Spleen (tissue), 7 donors: Measurements from ENCODE around the gene SCIN.

ENCODE experiments used
- POLR2A ChIP-seq, 3 donors: fragments of 450-650 bp; IDR thresholded peaks; one replicate each; pipeline ENCODE4 v1.5.1; 2017; ENCODE audit warnings: antibody characterized with exemption in 3 of 3, mild to moderate bottlenecking in 1 of 3
- POLR2AphosphoS5 ChIP-seq, 3 donors: sonication (generic); formaldehyde crosslinking; IDR thresholded peaks; one replicate each; pipeline ENCODE4 v1.5.1; 2017; ENCODE audit warnings: antibody characterized with exemption in 3 of 3
- TF ChIP-seq, protein P1 (sequence below), 11 experiments: fragments of 200-600 bp in 7 of 11; fragments of 450-650 bp in 4 of 11; sonication (generic) in 4 of 11; IDR thresholded peaks in 8 of 11; conservative IDR thresholded peaks in 3 of 11; 1 replicate in 7 of 11; 2 replicates in 4 of 11; pipeline versions ENCODE4 v1.4.0 to v1.8.0; 2016 to 2021; ENCODE audit warnings: antibody characterized with exemption in 11 of 11, inconsistent platforms in 4 of 11, mild to moderate bottlenecking in 1 of 11
- donor health status: DM: no; HTN: no; CAD: no; lungs with moderate emphysema.
- donor health status: DM: no; HTN: no; CAD: no.
- donor health status: DM: no; HTN: no; CAD: no.

DNA sequence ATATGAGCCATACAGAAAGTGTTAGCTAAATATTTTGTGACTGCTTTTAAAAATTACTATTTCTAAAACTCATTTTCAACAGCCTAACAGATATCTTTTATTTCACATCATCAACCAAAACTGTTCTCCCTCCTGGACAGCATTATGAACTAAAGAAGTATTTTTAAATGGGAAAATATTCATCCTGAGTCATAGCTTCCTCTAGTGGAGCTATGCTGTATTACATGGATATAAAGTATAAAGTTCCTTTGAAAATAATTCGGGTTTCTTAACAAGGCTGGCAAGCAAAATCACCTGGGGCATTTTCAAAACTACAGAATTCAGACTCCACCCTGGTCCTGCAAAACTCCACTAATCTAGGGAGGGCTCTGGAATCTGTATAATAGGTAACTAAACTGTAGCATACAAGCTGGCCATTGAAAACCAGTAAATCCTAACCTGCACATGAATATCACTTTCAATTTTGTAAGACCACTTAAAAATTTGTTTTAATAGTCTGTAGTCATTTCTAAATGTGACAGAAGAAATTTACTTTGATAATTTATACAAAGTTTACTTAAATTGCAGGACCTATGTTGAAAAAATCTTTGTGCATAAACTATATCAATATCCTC lies 53.5 kb downstream of the SCIN start:
- TF ChIP-seq POLR2A (IDR thresholded peaks at IDR 0.05) (no peak), POLR2AphosphoS5 (IDR thresholded peaks at IDR 0.05) (no peak)
- TF ChIP-seq, protein P1, sequence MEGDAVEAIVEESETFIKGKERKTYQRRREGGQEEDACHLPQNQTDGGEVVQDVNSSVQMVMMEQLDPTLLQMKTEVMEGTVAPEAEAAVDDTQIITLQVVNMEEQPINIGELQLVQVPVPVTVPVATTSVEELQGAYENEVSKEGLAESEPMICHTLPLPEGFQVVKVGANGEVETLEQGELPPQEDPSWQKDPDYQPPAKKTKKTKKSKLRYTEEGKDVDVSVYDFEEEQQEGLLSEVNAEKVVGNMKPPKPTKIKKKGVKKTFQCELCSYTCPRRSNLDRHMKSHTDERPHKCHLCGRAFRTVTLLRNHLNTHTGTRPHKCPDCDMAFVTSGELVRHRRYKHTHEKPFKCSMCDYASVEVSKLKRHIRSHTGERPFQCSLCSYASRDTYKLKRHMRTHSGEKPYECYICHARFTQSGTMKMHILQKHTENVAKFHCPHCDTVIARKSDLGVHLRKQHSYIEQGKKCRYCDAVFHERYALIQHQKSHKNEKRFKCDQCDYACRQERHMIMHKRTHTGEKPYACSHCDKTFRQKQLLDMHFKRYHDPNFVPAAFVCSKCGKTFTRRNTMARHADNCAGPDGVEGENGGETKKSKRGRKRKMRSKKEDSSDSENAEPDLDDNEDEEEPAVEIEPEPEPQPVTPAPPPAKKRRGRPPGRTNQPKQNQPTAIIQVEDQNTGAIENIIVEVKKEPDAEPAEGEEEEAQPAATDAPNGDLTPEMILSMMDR (IDR thresholded peaks at IDR 0.05 in 8 of 11, conservative IDR thresholded peaks at IDR 0.05 in 3 of 11) = peak in 5 of 11 experiments; percentile 31 to 48 (median 34)
